ENCODE results near the gene THRB. TPM values are rescaled to one million over a fixed set of nuclear protein-coding genes. Genes with fewer than 3 reads are reported as not detected.

THRB gene
- total RNA-seq, 1 experiment from 2014 or later = 5.8 TPM

- DNase-seq (ENCODE audit: low spot score) (no peak), ATAC-seq (no peak)
- ChIA-PET POLR2A (no interaction called here), CTCF (interaction anchor here (1.5 kb wide), 1 partner anchor 9 kb away, joined by 11 read pairs; no protein-coding TSS in a partner anchor)
- Mint-ChIP-seq H3K27me3 (ENCODE audit: low read depth) (no peaks in the 10 kb centered on the region), H3K4me3 (no peak overlapping the region), H3K9me3 (no peaks in the 10 kb centered on the region; the same call in 1 of the 2 replicates), H3K27ac (no peak overlapping the region), H3K4me1 (peaks cover 12% of the 10 kb centered on the region), H3K36me3 (no peaks in the 10 kb centered on the region)
- TF ChIP-seq ZNF671 (CRISPR knock-in tag; IDR thresholded peaks at IDR 0.05) = no peak
- no peak for TF ChIP-seq ATF1 (CRISPR knock-in tag; IDR thresholded peaks at IDR 0.05)
- no peak for TF ChIP-seq FOXK1 (CRISPR knock-in tag; IDR thresholded peaks at IDR 0.05)
- no peak for TF ChIP-seq MYBL2 (CRISPR knock-in tag; IDR thresholded peaks at IDR 0.05)
- TF ChIP-seq, protein P1, sequence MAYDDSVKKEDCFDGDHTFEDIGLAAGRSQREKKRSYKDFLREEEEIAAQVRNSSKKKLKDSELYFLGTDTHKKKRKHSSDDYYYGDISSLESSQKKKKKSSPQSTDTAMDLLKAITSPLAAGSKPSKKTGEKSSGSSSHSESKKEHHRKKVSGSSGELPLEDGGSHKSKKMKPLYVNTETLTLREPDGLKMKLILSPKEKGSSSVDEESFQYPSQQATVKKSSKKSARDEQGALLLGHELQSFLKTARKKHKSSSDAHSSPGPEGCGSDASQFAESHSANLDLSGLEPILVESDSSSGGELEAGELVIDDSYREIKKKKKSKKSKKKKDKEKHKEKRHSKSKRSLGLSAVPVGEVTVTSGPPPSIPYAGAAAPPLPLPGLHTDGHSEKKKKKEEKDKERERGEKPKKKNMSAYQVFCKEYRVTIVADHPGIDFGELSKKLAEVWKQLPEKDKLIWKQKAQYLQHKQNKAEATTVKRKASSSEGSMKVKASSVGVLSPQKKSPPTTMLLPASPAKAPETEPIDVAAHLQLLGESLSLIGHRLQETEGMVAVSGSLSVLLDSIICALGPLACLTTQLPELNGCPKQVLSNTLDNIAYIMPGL (CRISPR knock-in tag; IDR thresholded peaks at IDR 0.05) = no peak
- TF ChIP-seq ZNF138 (CRISPR knock-in tag; conservative IDR thresholded peaks at IDR 0.05) = no peak
- TF ChIP-seq ATF2 (CRISPR knock-in tag; IDR thresholded peaks at IDR 0.05; ENCODE audit: borderline replicate concordance, low read depth) = no peak
- TF ChIP-seq, protein P2, sequence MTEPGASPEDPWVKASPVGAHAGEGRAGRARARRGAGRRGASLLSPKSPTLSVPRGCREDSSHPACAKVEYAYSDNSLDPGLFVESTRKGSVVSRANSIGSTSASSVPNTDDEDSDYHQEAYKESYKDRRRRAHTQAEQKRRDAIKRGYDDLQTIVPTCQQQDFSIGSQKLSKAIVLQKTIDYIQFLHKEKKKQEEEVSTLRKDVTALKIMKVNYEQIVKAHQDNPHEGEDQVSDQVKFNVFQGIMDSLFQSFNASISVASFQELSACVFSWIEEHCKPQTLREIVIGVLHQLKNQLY (CRISPR knock-in tag; IDR thresholded peaks at IDR 0.05) = no peak
- TF ChIP-seq MXD4 (CRISPR knock-in tag; IDR thresholded peaks at IDR 0.05; ENCODE audit: borderline replicate concordance) = no peak
- TF ChIP-seq ZNF423 (CRISPR knock-in tag; IDR thresholded peaks at IDR 0.05) = no peak
- TF ChIP-seq, protein P3, sequence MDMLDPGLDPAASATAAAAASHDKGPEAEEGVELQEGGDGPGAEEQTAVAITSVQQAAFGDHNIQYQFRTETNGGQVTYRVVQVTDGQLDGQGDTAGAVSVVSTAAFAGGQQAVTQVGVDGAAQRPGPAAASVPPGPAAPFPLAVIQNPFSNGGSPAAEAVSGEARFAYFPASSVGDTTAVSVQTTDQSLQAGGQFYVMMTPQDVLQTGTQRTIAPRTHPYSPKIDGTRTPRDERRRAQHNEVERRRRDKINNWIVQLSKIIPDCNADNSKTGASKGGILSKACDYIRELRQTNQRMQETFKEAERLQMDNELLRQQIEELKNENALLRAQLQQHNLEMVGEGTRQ (CRISPR knock-in tag; IDR thresholded peaks at IDR 0.05) = no peak
- TF ChIP-seq, protein P4, sequence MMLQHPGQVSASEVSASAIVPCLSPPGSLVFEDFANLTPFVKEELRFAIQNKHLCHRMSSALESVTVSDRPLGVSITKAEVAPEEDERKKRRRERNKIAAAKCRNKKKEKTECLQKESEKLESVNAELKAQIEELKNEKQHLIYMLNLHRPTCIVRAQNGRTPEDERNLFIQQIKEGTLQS (CRISPR knock-in tag; conservative IDR thresholded peaks at IDR 0.05) = no peak
Measured at GRCh38 chr3:24505691-24506550, 11.3 kb upstream of the THRB start.

- DNase-seq (ENCODE audit: low spot score) (no peak), ATAC-seq (no peak)
- Mint-ChIP-seq H3K9me3 (no peaks in the 10 kb centered on the region; the same call in 1 of the 2 replicates), H3K4me3 (no peak overlapping the region), H3K4me1 (peaks cover 12% of the 10 kb centered on the region), H3K36me3 (no peaks in the 10 kb centered on the region), H3K27me3 (ENCODE audit: low read depth) (no peaks in the 10 kb centered on the region), H3K27ac (no peak overlapping the region)
- CTCF ChIA-PET = interaction anchor here (1.5 kb wide), 1 partner anchor 8 kb away, joined by 11 read pairs; no protein-coding TSS in a partner anchor
- POLR2A ChIA-PET = no interaction called here
- TF ChIP-seq FOXJ3 (CRISPR knock-in tag; IDR thresholded peaks at IDR 0.05; ENCODE audit: borderline replicate concordance) (no peak), FOXP1 (CRISPR knock-in tag; IDR thresholded peaks at IDR 0.05; ENCODE audit: borderline replicate concordance) (no peak)
- TF ChIP-seq, protein P5, sequence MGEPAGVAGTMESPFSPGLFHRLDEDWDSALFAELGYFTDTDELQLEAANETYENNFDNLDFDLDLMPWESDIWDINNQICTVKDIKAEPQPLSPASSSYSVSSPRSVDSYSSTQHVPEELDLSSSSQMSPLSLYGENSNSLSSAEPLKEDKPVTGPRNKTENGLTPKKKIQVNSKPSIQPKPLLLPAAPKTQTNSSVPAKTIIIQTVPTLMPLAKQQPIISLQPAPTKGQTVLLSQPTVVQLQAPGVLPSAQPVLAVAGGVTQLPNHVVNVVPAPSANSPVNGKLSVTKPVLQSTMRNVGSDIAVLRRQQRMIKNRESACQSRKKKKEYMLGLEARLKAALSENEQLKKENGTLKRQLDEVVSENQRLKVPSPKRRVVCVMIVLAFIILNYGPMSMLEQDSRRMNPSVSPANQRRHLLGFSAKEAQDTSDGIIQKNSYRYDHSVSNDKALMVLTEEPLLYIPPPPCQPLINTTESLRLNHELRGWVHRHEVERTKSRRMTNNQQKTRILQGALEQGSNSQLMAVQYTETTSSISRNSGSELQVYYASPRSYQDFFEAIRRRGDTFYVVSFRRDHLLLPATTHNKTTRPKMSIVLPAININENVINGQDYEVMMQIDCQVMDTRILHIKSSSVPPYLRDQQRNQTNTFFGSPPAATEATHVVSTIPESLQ (CRISPR knock-in tag; IDR thresholded peaks at IDR 0.05) = no peak
- TF ChIP-seq, protein P6, sequence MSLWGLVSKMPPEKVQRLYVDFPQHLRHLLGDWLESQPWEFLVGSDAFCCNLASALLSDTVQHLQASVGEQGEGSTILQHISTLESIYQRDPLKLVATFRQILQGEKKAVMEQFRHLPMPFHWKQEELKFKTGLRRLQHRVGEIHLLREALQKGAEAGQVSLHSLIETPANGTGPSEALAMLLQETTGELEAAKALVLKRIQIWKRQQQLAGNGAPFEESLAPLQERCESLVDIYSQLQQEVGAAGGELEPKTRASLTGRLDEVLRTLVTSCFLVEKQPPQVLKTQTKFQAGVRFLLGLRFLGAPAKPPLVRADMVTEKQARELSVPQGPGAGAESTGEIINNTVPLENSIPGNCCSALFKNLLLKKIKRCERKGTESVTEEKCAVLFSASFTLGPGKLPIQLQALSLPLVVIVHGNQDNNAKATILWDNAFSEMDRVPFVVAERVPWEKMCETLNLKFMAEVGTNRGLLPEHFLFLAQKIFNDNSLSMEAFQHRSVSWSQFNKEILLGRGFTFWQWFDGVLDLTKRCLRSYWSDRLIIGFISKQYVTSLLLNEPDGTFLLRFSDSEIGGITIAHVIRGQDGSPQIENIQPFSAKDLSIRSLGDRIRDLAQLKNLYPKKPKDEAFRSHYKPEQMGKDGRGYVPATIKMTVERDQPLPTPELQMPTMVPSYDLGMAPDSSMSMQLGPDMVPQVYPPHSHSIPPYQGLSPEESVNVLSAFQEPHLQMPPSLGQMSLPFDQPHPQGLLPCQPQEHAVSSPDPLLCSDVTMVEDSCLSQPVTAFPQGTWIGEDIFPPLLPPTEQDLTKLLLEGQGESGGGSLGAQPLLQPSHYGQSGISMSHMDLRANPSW (CRISPR knock-in tag; conservative IDR thresholded peaks at IDR 0.05; ENCODE audit: low read depth) = no peak
- TF ChIP-seq, protein P7, sequence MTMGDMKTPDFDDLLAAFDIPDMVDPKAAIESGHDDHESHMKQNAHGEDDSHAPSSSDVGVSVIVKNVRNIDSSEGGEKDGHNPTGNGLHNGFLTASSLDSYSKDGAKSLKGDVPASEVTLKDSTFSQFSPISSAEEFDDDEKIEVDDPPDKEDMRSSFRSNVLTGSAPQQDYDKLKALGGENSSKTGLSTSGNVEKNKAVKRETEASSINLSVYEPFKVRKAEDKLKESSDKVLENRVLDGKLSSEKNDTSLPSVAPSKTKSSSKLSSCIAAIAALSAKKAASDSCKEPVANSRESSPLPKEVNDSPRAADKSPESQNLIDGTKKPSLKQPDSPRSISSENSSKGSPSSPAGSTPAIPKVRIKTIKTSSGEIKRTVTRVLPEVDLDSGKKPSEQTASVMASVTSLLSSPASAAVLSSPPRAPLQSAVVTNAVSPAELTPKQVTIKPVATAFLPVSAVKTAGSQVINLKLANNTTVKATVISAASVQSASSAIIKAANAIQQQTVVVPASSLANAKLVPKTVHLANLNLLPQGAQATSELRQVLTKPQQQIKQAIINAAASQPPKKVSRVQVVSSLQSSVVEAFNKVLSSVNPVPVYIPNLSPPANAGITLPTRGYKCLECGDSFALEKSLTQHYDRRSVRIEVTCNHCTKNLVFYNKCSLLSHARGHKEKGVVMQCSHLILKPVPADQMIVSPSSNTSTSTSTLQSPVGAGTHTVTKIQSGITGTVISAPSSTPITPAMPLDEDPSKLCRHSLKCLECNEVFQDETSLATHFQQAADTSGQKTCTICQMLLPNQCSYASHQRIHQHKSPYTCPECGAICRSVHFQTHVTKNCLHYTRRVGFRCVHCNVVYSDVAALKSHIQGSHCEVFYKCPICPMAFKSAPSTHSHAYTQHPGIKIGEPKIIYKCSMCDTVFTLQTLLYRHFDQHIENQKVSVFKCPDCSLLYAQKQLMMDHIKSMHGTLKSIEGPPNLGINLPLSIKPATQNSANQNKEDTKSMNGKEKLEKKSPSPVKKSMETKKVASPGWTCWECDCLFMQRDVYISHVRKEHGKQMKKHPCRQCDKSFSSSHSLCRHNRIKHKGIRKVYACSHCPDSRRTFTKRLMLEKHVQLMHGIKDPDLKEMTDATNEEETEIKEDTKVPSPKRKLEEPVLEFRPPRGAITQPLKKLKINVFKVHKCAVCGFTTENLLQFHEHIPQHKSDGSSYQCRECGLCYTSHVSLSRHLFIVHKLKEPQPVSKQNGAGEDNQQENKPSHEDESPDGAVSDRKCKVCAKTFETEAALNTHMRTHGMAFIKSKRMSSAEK (CRISPR knock-in tag; IDR thresholded peaks at IDR 0.05; ENCODE audit: borderline replicate concordance) = no peak
- TF ChIP-seq, protein P4 (CRISPR knock-in tag; conservative IDR thresholded peaks at IDR 0.05) = no peak
Measured at GRCh38 chr3:24504772-24505171, 10.1 kb upstream of the THRB start.
